Right lobe of liver (tissue), 6 donors: ENCODE results near the gene MAGEB4. TPM values are rescaled to one million over a fixed set of nuclear protein-coding genes. Genes with fewer than 3 reads are reported as not detected.

Source experiments
- ATAC-seq, 4 donors: fragments of 200-7000 bp; cut with Tn5 transposase; one replicate each; pipeline ENCODE4 v1.9.1; 2020; ENCODE audit warnings: mild to moderate bottlenecking in 4 of 4, moderate library complexity in 4 of 4
- DNase-seq, 3 donors: peaks; one replicate each; pipeline ENCODE4 v3.0.0-alpha.2; 2020
- H3K27ac ChIP-seq, 3 donors: fragments of 200-600 bp; one replicate each; pipeline ENCODE4 v1.8.0; 2022
- H3K27me3 ChIP-seq, 2 donors: fragments of 200-600 bp; one replicate each; pipeline ENCODE4 v1.8.0; 2022
- H3K36me3 ChIP-seq, 4 donors: fragments of 200-600 bp; sonication (generic) in 1 of 4; one replicate each; pipeline versions ENCODE4 v1.5.1 to v1.8.0; 2017 to 2022; ENCODE audit warnings: control low read depth in 1 of 4
- H3K4me1 ChIP-seq, 4 donors: fragments of 200-600 bp; sonication (generic) in 1 of 4; one replicate each; pipeline versions ENCODE4 v1.5.1 to v1.8.0; 2017 to 2022; ENCODE audit warnings: control low read depth in 1 of 4
- H3K4me3 ChIP-seq, 3 donors: fragments of 200-600 bp; one replicate each; pipeline ENCODE4 v1.8.0; 2022
- H3K9me3 ChIP-seq, 4 donors: fragments of 200-600 bp; sonication (generic) in 1 of 4; one replicate each; pipeline versions ENCODE4 v1.5.1 to v1.8.0; 2017 to 2022; ENCODE audit warnings: control low read depth in 1 of 4
- CTCF ChIP-seq, 4 donors: fragments of 200-600 bp in 3 of 4; fragments of 450-650 bp in 1 of 4; IDR thresholded peaks; one replicate each; pipeline versions ENCODE4 v1.5.1 to v1.8.0; 2016 to 2022; ENCODE audit warnings: antibody characterized with exemption in 4 of 4, mild to moderate bottlenecking in 2 of 4
- POLR2A ChIP-seq: fragments of 450-650 bp; IDR thresholded peaks from one replicate; pipeline ENCODE4 v1.6.1; 2017; ENCODE audit warnings: antibody characterized with exemption, mild to moderate bottlenecking
- WGBS: methylation state at CpG from one replicate; pipeline ENCODE4 v1.1.6; 2018; ENCODE audit warnings: low coverage, low lambda C conversion rate; ENCODE audit not compliant: insufficient coverage; ENCODE audit errors: missing lambda C conversion rate; 5-methylcytosine and 5-hydroxymethylcytosine counted together
- intact Hi-C, 2 donors: fragments of 100-400 bp; cut with DNase I; formaldehyde crosslinking; loops; one replicate each; pipeline versions ENCODE4 v1.11.2 to v1.14.1; 2022
- total RNA-seq, 6 experiments: library from RNA; depleted of rRNA in 2 of 6; stranded (reverse); fragments of >200 nt in 2 of 6; fragmentation: NEBNext Ultra II Directional in 3 of 6; extraction: Animal tissue kit (Norgen Biotek cat#: 25700) in 3 of 6; gene quantifications; one replicate each; pipeline versions ENCODE4 v1.1.0 to v1.2.4, GENCODE V29; 2016 to 2023
- donor health status: DM: no; HTN: yes; CAD: no.
- donor health status: DM: no; HTN: no; CAD: no.
- donor health status: DM: no; HTN: no; CAD: no.
- donor health status: DM: no; HTN: yes; CAD: no.
- donor health status: DM: no; HTN: yes; CAD: no.

The MAGEB4 gene
- total RNA-seq, 6 experiments from 2014 or later, result not detected

- H3K27ac ChIP-seq, result no peak overlapping the region
- no peak for ATAC-seq
- no peaks in the 10 kb centered on the region for H3K9me3 ChIP-seq
- WGBS, result 67% methylated on average over 1 of the region's 1 CpG
- no peak overlapping the region for H3K4me3 ChIP-seq
- no peaks in the 10 kb centered on the region for H3K27me3 ChIP-seq
- no peaks in the 10 kb centered on the region for H3K4me1 ChIP-seq
- intact Hi-C loops, result no loop called here
- no peaks in the 10 kb centered on the region for H3K36me3 ChIP-seq
- DNase-seq, result no peak
- TF ChIP-seq CTCF (IDR thresholded peaks at IDR 0.05), result no peak
- TF ChIP-seq POLR2A, result no peak
Observed at GRCh38 chrX:30278365-30278764, 36.6 kb downstream of the MAGEB4 start.

GRCh38 chrX:30280428-30280827 lies 38.6 kb downstream of the MAGEB4 start:
- no peak for DNase-seq
- Histone ChIP-seq H3K27me3 (no peaks in the 10 kb centered on the region), H3K36me3 (no peaks in the 10 kb centered on the region), H3K4me3 (no peak overlapping the region), H3K27ac (no peak overlapping the region), H3K4me1 (no peaks in the 10 kb centered on the region), H3K9me3 (no peaks in the 10 kb centered on the region)
- no peak for TF ChIP-seq POLR2A
- no peak for TF ChIP-seq CTCF (IDR thresholded peaks at IDR 0.05)
- 69% methylated on average over 1 of the region's 1 CpG for WGBS
- ATAC-seq, result no peak
- intact Hi-C loops, result no loop called here

GRCh38 chrX:30282527-30282926 lies 40.7 kb downstream of the MAGEB4 start:
- Histone ChIP-seq H3K27me3 (no peaks in the 10 kb centered on the region), H3K4me3 (no peak overlapping the region), H3K4me1 (no peaks in the 10 kb centered on the region), H3K9me3 (no peaks in the 10 kb centered on the region), H3K27ac (no peak overlapping the region), H3K36me3 (no peaks in the 10 kb centered on the region)
- ATAC-seq (no peak), DNase-seq (no peak)
- TF ChIP-seq POLR2A (no peak), CTCF (IDR thresholded peaks at IDR 0.05) (no peak)
- intact Hi-C loops, result no loop called here

GRCh38 chrX:30283456-30284200 lies 41.8 kb downstream of the MAGEB4 start:
- intact Hi-C loops, result no loop called here
- 41% methylated on average over 3 of the region's 3 CpGs for WGBS
- no peak for DNase-seq

More at GRCh38 chrX:30283456-30284200, 41.8 kb downstream of the MAGEB4 start:
- ATAC-seq, result peak in 1 of 4 donors; percentile 78
- Histone ChIP-seq H3K27ac (no peak overlapping the region), H3K9me3 (no peaks in the 10 kb centered on the region), H3K36me3 (no peaks in the 10 kb centered on the region), H3K4me1 (no peaks in the 10 kb centered on the region), H3K4me3 (no peak overlapping the region), H3K27me3 (no peaks in the 10 kb centered on the region)
- TF ChIP-seq CTCF (IDR thresholded peaks at IDR 0.05), result no peak
- TF ChIP-seq POLR2A, result no peak

Other genes starting within 250 kb of the MAGEB4 start
- not detected for gene MAGEB2, start 26.4 kb upstream of the MAGEB4 start, total RNA-seq
- gene MAGEB3, start 11.3 kb upstream of the MAGEB4 start, total RNA-seq, result not detected
- not detected for gene MAGEB1, start 5.1 kb downstream of the MAGEB4 start, total RNA-seq
- not detected for gene NR0B1, start 67.4 kb downstream of the MAGEB4 start, total RNA-seq